ENCODE data around the gene COL5A2. TPM values are rescaled to one million over a fixed set of nuclear protein-coding genes. Genes with fewer than 3 reads are reported as not detected.

The COL5A2 gene
- total RNA-seq, 1 experiment from 2014 or later, result 155 TPM

DNA sequence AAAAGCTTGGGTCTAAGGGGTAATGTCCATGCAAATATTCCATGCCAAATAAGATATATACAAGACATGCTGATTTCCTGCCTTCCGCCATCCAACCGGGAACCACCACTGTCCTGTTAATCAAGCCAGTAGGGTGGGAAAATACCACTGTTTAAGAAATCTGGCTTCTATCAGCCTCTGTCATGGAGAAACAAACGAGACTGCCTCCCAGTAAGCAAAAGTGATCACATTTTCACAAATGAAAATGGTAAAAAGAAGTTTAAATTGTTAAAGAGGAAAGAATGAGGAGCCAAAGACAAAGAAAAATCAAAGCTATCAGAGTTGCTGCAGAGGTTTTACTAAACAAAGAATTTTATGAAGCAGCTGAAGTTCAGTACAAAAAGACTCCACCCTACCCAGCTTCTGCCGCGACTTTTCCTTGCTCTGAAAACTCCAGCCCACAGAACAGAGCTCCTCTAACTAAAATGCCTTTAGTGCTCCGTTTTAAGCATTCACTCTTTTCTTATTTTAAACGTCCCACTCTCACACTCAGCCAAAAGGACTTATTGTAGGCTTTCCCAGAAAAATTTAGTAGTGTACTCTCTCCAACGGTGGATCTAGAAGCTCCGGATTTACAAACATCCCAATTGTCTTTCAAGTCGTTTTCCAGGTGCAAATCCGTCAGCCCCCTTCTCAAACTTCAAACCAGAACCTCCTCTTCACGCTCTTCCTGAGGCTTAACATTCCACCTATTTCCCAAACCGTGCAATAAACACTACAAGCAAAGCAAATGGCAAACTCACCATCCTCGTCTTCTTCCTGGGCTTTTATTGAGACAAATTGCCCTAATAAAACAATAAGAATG lies 613 bp downstream of the COL5A2 start:
- DNase-seq (ENCODE audit: low spot score), result peak; percentile 51

DNA sequence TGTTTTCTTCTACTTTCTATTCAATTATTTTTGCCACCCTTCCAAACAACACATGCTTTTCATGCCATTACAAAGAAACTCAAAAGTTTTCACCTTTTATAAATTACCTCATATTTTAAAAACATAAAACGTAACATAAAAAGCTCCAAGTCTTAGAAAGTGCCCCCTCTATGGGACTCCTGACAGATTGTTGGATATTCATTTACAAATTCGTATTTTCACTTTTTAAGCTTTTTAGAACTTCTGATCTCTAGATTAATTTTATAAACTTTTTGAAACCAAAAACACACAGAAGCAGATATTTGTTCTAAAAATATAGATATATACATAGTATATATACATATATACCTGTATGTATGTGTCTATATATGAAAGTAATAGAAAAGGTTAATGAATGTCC lies 1.5 kb downstream of the COL5A2 start:
- no peak for DNase-seq (ENCODE audit: low spot score)

DNA sequence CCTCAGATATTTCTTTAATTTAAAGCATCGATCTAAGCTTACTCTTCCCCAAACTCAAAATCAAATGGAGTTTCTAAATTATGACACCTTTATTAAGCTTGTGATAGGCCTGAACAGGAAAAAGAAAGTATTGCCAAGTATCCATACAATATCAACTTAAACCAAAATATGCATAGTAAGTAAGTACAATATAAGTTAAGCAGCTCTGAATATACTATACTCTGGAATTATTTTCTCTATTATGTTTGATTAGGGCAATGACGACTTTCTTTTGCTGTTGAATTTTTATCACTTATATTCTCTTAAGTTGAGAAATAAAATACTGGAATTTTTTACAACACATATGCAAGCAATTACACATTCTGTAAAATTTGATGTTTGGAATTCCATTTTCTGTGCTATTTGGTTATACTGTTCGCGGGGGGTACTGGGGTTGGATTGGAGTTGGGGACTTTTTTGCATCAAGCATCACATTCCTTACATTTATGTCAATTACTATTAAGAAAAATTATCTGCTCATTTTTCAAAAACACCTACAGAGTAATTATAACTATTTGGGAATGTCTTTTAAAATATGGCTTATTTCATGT lies 2.2 kb downstream of the COL5A2 start:
- DNase-seq (ENCODE audit: low spot score), result no peak

DNA sequence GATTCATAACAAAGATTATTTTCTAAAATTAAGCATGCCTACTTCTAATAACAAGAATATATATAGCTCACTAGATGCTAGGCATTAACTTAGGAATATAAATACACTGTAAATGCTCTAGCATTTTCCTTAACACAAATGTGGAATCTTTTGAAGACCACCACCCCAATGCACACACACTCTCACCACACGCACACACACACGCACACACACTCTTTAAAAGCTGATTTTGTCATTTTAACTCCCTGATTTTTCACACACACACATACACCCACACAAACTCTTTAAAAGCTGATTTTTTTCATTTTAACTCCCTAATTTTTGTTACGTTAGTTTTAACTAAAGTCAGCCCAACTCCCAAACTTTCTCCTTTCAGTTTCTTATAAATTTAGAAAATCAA lies 3.0 kb downstream of the COL5A2 start:
- DNase-seq (ENCODE audit: low spot score), result no peak

DNA sequence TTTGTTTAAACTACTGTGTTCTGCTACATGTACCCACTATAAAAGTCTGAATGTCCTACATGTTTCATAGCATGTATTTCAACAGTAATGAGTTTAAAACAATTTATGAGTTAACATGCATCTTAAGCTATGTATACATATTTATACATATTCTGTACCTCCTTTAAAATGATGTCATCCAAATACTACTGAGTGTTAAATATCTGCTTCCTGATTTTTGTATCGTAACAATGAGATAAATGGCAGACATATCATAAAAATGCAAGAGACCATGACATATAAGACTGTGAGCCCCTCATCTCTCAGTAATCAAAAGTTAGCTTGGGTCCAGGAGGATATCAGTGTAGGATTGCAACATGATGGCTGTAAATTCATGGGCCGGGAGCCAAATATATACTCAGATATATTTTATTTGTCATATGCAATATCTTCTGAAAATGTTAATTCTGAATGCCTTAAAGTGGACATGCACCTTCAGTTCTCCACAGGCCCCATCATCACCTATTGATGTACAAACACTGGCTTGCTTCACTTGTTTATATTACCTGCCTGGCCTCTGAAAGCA lies 3.6 kb downstream of the COL5A2 start:
- no peak for DNase-seq (ENCODE audit: low spot score)

DNA sequence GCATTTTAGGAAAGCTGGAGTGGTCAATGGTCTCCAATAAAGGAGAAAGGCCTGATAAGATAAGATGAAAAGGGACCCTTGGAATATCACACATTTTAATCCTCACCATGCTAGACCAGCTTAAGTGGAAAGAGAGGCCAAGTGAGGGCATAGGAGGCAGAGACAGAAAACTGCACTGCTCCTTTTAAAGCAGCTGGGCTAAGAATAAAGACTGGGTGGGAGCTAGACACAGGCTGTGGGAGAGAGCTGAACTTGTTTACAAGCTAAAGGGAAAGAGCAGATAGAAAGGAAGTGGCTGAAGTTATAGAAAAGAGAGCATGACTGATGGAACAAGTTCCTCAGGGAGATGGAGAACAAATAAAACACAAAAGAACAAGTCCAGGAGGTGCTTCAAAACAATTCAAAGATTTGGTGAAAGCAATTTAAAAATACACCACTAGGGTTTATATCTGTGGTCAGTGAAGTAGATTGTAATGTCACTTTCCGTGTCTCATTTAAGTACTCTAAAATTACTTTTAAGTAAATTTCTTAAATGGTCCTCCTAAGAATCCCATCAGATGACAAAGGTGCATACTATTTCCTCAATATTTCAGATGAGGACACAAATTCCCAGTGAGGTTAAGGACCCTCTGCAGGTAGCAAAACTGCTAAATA lies 7.5 kb downstream of the COL5A2 start:
- DNase-seq (ENCODE audit: low spot score), result peak; percentile 7

DNA sequence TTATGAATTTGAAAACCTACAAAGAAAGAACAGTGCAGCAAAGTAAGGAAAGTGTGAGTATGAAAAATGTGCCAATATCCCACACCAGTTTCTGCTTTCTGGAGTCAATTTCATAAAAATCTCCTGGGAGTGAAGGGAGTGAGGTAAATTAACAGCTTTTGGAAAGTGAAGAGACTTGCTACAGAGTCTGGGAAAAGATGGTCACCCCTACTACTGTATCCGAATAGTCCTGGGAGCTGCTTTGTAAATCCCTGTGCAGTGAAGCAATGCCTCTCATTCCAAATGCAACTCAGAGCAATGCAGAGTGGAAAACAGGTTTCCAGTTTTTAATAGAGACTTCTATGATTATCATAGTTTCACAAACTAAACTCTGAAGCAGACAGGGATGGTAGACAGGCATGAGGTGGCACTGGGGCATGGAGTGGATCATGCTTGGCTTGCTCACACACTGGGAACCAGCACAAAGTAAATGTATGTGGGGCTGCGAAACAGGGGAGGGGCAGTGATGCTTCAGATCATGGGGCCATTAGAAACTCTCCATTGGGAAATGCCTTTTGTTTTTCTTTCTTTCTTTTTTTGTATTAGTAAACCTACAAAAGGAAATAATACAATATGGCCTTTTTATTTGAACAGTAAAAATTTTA lies 10.6 kb downstream of the COL5A2 start:
- DNase-seq (ENCODE audit: low spot score), result no peak

DNA sequence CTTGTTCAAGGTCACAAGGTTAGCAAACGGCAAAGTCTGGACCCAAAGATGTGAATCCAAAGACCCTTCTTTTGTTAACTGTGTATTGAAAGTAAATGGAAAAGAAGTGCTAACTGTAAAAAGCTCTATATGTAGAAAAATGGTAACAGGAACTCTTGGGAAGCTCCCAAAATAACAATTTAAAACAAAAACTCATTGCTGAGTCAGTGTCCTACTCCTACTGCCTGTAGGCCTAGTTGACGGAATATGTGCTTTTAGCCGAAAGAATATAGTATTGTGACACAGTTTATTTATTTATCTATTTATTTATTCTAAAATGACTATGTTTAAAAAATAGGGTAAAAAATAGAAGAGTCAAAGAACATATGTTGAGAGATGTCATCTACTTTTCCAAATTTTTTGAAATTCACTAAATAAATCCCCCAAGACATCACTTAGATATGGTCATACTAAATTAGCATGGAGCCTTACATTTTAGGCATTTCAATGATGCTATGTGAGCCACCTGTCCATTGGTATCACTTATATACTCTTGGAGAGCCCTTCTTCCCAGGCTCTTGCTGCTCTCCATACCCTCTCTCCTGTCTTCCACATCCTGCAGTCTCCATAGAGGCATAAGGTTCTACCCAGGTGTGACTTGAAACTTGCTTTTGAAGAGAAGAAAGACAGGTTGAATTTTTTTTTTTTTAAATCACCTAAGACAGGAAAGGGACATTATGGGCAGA lies 13.7 kb downstream of the COL5A2 start:
- DNase-seq (ENCODE audit: low spot score), result no peak

DNA sequence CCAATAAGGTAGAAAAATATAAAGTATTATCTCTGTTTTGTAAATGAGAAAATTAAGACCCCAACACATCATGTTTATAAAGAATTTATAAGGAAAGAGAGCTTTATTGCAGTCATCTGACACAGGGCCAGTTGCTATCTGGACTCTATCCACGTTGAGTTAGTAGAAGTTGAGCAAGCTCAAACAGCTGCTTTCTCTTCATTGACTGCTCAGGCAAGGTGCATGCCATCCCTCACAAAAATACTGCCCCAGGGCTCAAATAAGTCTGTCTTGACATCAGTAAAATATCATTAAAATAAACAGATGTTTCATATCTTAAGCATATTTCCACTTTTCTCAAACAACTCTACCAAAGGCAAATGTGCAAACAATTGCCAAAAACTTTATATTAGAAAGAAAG lies 14.8 kb downstream of the COL5A2 start:
- DNase-seq (ENCODE audit: low spot score), result peak; percentile 12

DNA sequence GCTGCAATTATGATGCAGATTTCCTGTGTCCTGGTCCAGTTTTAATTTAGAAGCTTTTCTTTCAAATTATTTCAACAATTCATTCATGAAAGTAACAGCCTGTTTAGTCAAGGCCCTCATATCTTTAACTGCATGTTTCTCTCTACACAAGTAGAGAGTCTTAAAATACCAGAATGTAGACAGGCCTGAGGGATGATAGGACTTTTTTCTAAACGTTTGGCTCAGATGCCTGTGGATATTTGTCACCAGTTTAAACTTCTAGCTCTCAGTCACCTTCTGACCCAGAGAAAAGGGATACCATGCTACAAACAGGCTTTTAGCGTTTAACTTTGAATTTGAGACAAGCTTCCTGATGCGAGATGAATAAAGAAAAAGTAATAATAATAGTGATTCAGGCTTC lies 15.7 kb downstream of the COL5A2 start:
- DNase-seq (ENCODE audit: low spot score), result peak; percentile 19

DNA sequence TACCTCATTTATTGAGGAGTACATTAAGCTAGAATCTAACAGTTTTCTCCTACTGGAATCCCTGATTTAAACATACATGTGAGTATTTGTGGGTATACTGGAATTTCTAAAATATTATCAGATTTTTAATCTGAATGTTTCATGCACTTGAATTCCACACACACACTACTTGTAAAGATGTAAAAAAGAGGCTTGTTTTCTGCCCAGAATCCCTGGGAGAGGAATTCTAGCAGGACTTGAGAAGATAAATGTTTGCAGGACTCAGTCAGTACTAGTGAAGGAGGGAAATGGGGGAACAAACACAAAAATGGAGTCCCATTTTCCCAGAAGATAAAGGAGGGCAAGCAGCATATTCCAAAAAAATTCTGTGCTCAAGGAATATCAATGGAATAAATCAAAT lies 17.0 kb downstream of the COL5A2 start:
- DNase-seq (ENCODE audit: low spot score), result no peak

DNA sequence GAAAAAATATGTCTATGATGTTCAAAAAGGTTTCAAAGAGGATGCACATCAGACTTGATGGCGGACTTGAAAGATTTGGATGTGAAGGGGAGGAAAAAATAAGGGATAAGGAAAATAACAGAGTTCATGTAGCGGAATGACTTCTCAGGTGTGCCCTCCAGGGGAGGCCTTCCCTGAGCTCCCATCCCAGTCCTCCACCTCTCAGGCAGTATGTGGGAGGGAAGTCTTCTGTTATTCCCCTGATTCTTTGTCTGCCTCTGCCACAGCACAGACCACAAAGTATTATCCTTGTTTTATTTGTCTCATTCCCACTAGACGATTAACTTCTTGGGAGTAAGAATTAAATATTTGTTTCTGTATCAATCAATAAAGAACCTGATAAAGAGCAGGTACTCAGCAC lies 17.7 kb downstream of the COL5A2 start:
- DNase-seq (ENCODE audit: low spot score), result no peak

DNA sequence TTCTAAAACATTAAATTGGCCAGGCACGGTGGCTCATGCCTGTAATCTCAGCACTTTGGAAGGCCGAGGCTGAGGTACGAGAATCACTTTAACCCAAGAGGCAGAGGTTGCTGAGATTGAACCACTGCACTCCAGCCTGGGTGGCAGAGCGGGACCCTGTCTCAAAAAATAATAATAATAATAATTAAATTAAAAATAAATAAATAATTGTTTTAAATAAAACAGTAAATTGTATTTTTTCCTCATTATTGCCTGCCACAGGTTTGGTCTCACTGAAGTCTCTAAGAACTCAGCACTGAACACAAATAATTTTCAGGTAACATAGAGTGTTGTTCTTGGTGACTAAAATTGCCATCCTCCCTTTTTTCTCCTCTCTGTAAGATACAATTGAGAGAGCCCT lies 19.8 kb downstream of the COL5A2 start:
- no peak for DNase-seq (ENCODE audit: low spot score)

DNA sequence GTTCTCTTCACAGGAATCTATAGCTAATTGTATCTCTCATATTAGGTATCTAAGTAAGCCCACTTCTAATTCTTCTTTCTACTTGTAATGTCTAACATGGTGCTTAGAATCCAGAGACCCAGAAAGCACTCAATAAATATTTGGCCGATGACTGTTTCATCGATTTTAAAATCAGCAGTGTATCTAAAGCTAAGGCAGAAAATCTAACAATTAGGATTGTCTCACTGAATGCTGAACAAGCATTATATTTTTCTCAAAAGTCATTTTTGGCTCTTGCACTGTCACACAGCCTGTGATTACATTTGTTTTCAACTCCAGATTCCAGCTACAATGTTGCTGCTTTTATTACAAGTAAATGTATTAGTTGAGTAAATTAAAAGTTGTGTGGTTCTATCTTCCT lies 20.3 kb downstream of the COL5A2 start:
- no peak for DNase-seq (ENCODE audit: low spot score)

DNA sequence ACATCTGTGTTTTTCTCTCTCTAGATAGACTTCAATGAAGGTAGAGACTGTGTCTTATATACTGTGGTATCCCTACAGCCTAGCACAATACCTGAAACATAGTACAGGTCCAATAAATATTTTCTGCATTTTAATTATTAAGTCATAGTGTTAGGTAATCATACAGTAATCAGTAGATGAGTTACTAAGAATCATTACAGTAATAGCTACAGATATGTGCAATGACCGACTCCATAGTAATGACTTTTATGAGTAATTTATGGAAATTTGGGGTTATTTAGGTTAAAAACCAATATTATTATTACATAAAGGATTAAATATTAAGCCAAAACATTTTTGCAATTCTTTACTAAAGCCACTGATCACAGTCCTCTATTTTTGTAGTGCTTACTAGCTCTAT lies 21.6 kb downstream of the COL5A2 start:
- no peak for DNase-seq (ENCODE audit: low spot score)

DNA sequence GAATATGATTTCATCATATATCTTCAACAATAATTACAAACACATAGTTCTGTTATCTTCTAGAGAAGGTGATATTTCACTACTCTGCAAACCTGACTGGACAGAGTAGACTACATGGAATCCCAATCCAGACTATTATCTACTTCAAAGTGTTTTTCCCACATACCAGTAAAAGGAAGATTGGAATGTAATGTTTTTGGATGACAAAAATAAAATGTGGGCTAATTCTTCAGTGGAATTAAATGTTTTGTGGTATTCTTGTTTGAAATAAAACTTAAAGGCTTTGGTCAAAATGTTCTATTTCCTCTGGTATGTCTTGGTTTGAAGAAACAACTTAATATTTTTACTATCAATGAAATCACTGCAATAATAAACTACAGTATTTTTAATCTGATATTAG lies 22.1 kb downstream of the COL5A2 start:
- DNase-seq (ENCODE audit: low spot score), result no peak

DNA sequence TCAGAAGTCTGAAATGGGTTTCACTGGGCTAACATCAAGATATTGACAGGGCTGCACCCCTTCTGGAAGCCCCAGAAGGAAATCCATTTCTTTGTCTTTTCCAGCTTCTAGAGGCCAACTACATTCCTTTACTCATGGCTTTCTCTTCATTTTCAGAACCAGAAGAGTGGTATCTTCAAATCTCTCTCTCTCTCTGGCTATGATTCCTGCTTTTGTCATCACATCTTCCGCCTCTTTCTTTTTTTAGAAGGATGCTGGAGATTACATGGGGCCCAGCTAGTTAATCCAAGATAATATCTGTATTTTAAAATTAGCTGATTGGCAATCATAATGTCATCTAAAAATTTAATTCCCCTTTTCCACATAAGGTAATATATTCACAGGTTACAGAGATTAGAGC lies 23.8 kb downstream of the COL5A2 start:
- DNase-seq (ENCODE audit: low spot score), result no peak

DNA sequence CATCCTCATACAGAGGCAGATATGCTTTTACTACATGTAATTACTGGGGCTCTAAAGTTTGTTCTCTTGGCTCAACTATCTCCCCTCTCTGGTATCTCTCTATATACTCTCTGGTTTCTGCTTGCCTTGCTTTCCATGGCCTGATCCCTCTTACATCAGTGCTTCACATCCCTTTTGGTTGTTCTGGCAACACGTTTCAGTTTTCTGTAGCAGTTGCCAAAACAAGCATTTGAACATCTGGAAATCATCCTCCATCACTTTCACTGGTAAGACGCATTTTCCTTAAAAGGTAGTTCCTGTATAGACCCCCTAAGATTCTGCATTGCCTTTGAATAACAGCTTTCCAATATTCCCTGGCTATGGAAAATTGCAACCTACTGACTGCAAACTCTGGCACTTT lies 25.9 kb downstream of the COL5A2 start:
- no peak for DNase-seq (ENCODE audit: low spot score)

DNA sequence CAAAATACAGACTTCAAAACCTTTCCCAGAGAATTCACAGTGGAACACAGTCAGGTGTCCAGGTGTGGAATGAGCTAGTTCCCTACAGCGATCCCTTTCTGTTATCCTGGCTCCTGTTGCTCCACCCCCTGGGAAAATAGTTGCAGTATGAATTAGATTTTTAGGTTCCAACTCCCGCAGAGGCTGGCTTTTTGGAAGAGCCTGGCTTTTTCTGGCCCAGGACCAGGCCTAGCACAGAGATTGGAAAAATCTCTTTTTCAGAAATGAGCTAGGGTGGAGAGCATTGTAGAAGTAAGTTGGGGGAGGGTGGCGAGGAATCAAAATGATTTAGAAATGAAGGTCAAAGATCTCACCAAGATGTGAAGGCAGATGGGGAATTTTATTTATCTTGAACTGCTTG lies 27.1 kb downstream of the COL5A2 start:
- no peak for DNase-seq (ENCODE audit: low spot score)

DNA sequence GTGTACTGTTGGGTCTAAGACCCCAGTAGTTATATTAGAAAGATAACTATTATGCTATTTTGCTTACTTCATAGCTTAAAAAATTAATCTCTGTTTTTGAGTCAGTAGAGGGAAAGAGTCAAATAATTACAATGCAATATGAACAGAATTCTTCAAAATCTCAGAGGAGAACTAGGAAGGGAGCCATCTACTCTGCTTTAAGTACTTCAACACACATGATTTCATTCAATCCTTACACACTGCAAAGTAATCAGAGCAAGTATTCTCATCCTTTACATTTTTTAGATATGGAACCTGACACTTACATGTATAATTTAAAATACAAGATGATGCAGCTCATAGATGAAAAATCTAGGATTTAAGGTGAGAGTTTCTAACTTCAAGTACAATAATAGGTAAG lies 27.7 kb downstream of the COL5A2 start:
- no peak for DNase-seq (ENCODE audit: low spot score)

DNA sequence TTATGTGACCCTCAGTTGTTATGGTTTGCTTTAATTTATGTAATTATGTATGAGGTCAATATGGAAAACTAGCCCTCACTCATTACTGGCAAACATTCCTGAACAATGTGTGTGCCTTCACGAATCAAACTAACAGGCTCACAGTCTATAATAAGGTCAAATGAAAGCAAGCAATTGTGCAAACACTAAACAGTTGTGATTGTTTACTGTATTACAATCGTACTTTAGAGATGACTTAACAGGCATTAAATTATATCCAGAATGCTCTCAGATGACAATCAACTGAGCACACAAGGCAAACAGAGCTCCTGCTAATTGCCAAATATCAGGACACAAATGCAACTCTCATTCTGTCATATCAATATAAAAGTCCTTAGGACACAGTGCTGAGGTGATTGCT lies 29.5 kb downstream of the COL5A2 start:
- peak; percentile 73 for DNase-seq (ENCODE audit: low spot score)

DNA sequence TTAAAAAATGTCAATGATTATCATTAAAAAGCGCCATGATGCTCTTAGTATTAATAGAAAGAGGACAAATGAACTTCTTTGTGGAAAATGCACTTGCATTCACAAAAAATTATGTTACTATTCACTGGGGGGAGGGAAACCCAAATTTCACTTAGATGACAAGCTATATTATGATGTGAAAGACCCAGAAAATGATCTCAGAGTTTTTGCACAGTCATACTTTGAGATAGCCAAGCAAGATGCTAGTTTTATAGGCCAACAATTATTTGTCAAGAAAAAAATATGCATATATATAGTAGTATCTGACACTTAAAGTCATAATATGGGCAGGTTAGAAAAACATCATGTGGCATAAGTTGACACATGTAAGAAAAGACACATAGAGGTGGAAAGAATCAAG lies 31.6 kb downstream of the COL5A2 start:
- no peak for DNase-seq (ENCODE audit: low spot score)

Measured in H4 (cell line).